HepG2 (cell line): Measurements from ENCODE around the gene CEMP1. TPM values are rescaled to one million over a fixed set of nuclear protein-coding genes. Genes with fewer than 3 reads are reported as not detected.

Experiments
- AKAP8 ChIP-seq: sonication (generic); formaldehyde crosslinking; IDR thresholded peaks from 2 replicates; pipeline ENCODE4 v1.5.1; 2020; ENCODE audit warnings: mild to moderate bottlenecking, missing genetic modification reagents
- ARNT ChIP-seq: fragments of 450-650 bp; IDR thresholded peaks from 2 replicates; pipeline ENCODE4 v1.6.1; 2017
- ATF3 ChIP-seq: sonication (generic); formaldehyde crosslinking; IDR thresholded peaks from 2 replicates; pipeline ENCODE4 v1.4.0; 2020; ENCODE audit warnings: missing genetic modification reagents
- ATF6 ChIP-seq: sonication (generic); formaldehyde crosslinking; conservative IDR thresholded peaks from 2 replicates; pipeline ENCODE4 v1.4.0; 2020; ENCODE audit warnings: missing genetic modification reagents
- ATF7 ChIP-seq, 2 experiments: fragments of 450-650 bp in 1 of 2; sonication (generic) in 1 of 2; formaldehyde crosslinking in 1 of 2; IDR thresholded peaks; 2 replicates each; pipeline versions ENCODE4 v1.4.0 to v1.6.1; 2016 to 2020; ENCODE audit warnings: antibody characterized with exemption in 1 of 2, mild to moderate bottlenecking in 1 of 2, missing genetic modification reagents in 1 of 2
- CTCF ChIP-seq: sonication (generic); formaldehyde crosslinking; IDR thresholded peaks from 2 replicates; pipeline ENCODE4 v1.5.0; 2020; ENCODE audit warnings: mild to moderate bottlenecking, missing genetic modification reagents, moderate library complexity
- HDAC1 ChIP-seq: sonication (generic); formaldehyde crosslinking; IDR thresholded peaks from 2 replicates; pipeline ENCODE4 v1.5.1; 2020; ENCODE audit warnings: mild to moderate bottlenecking, missing genetic modification reagents
- MAX ChIP-seq: IDR thresholded peaks from 2 replicates; pipeline ENCODE4 v1.6.1; 2012; ENCODE audit warnings: inconsistent platforms
- PHF8 ChIP-seq: sonication (generic); formaldehyde crosslinking; IDR thresholded peaks from 2 replicates; pipeline ENCODE4 v1.5.0; 2020; ENCODE audit warnings: missing genetic modification reagents
- POLR2AphosphoS5 ChIP-seq: IDR thresholded peaks from 2 replicates; pipeline ENCODE4 v1.6.1; 2012; ENCODE audit warnings: low read depth, low read length
- TBX2 ChIP-seq: sonication (generic); formaldehyde crosslinking; IDR thresholded peaks from 2 replicates; pipeline ENCODE4 v1.5.0; 2020; ENCODE audit warnings: missing genetic modification reagents, mild to moderate bottlenecking, borderline replicate concordance
- ZNF142 ChIP-seq: sonication (generic); formaldehyde crosslinking; IDR thresholded peaks from 2 replicates; pipeline ENCODE4 v1.4.0; 2020; ENCODE audit warnings: missing genetic modification reagents
- ZNF20 ChIP-seq: sonication (generic); formaldehyde crosslinking; IDR thresholded peaks from 2 replicates; pipeline ENCODE4 v1.4.0; 2020; ENCODE audit warnings: mild to moderate bottlenecking, moderate library complexity, missing genetic modification reagents
- ZNF282 ChIP-seq: fragments of 450-650 bp; IDR thresholded peaks from 2 replicates; pipeline ENCODE4 v1.6.1; 2018; ENCODE audit not compliant: partially characterized antibody
- ZNF704 ChIP-seq: sonication (generic); formaldehyde crosslinking; IDR thresholded peaks from 2 replicates; pipeline ENCODE4 v1.8.1; 2023; ENCODE audit warnings: mild to moderate bottlenecking, inconsistent platforms, moderate library complexity, missing genetic modification reagents, borderline replicate concordance
- ZNF777 ChIP-seq: sonication (generic); formaldehyde crosslinking; IDR thresholded peaks from 2 replicates; pipeline ENCODE4 v1.4.0; 2020; ENCODE audit warnings: missing genetic modification reagents
- ZNF841 ChIP-seq: sonication (generic); formaldehyde crosslinking; IDR thresholded peaks from 2 replicates; pipeline ENCODE4 v1.8.1; 2023; ENCODE audit warnings: missing genetic modification reagents, borderline replicate concordance
- ZZZ3 ChIP-seq: sonication (generic); formaldehyde crosslinking; IDR thresholded peaks from 2 replicates; pipeline ENCODE4 v1.4.0; 2020; ENCODE audit warnings: missing genetic modification reagents, mild to moderate bottlenecking, borderline replicate concordance
- polyA plus RNA-seq, 8 experiments: library from polyadenylated mRNA; depleted of rRNA in 3 of 8; stranded (reverse) in 7 of 8; unstranded in 1 of 8; fragments of >200 nt; fragmentation: Illumina TruSeq in 4 of 8; extraction: Trizol in 4 of 8; gene quantifications; 2 replicates each; pipeline versions ENCODE4 v1.2.1 to v1.2.3, GENCODE V29; 2011 to 2016; ENCODE audit warnings: low read depth in 4 of 8, missing spikeins in 1 of 8, mixed read lengths in 1 of 8; ENCODE audit not compliant: insufficient read depth in 1 of 8
- total RNA-seq, 5 experiments: library from RNA; depleted of rRNA; stranded (reverse); fragments of >200 nt; fragmentation: Illumina TruSeq; extraction: Trizol; gene quantifications; 2 replicates each; pipeline ENCODE4 v1.2.3, GENCODE V29; 2016; ENCODE audit warnings: low read depth in 1 of 5

Gene CEMP1
- total and polyA plus RNA-seq, 2 of the 13 experiments (the other 11 are each of a cell fraction or from before 2014, with no cell fraction given): not detected

- TF ChIP-seq ZNF142 (CRISPR knock-in tag): 0 out of 2 replicates have a peak, but pooled peaks have one; percentile 5
- TF ChIP-seq MAX: peak; percentile 27; the same call in 1 of the 2 replicates
- 0 out of 2 replicates have a peak, but pooled peaks have one; percentile 12 for TF ChIP-seq PHF8
- TF ChIP-seq ZNF20: no peak
- no peak for TF ChIP-seq ATF7 (IDR thresholded peaks at IDR 0.05)
- 0 out of 2 replicates have a peak, but pooled peaks have one; percentile 50 for TF ChIP-seq ATF7 (CRISPR knock-in tag; IDR thresholded peaks at IDR 0.05)
- TF ChIP-seq ZNF282: no peak
- TF ChIP-seq ZNF777: no peak
- TF ChIP-seq AKAP8: 0 out of 2 replicates have a peak, but pooled peaks have one; percentile 10
- no peak for TF ChIP-seq ATF3 (CRISPR knock-in tag)
- TF ChIP-seq POLR2AphosphoS5: no peak
- TF ChIP-seq TBX2 (CRISPR knock-in tag): peak; percentile 44; the same call in 1 of the 2 replicates
- peak; percentile 81 for TF ChIP-seq HDAC1 (CRISPR knock-in tag)
- TF ChIP-seq ZZZ3 (CRISPR knock-in tag): peak; percentile 79; the same call in 1 of the 2 replicates
- TF ChIP-seq ATF6: no peak
- TF ChIP-seq ARNT: no peak
- TF ChIP-seq ZNF704 (CRISPR knock-in tag): 0 out of 2 replicates have a peak, but pooled peaks have one; percentile 48
- TF ChIP-seq ZNF841 (CRISPR knock-in tag): no peak
- peak; percentile 66 for TF ChIP-seq CTCF (CRISPR knock-in tag)
Measured at GRCh38 chr16:2512735-2513404, 18.3 kb downstream of the CEMP1 start (continued).
